Activated T-helper 1 cell treated with Interleukin-2 at 50 U/mL for 16 hours (primary cell): ENCODE data around the gene B9D1.

Experiments
- DNase-seq: peaks from one replicate; pipeline ENCODE4 v3.0.0-alpha.2; 2020; ENCODE audit warnings: low read depth

B9D1 gene

GRCh38 chr17:19338031-19338990 lies 24.2 kb downstream of the B9D1 start:
- peak; percentile 38 for DNase-seq

GRCh38 chr17:19337712-19338023 lies 24.9 kb downstream of the B9D1 start:
- no peak for DNase-seq

GRCh38 chr17:19336938-19337711 lies 25.4 kb downstream of the B9D1 start:
- no peak for DNase-seq

- no peak for DNase-seq
These were observed 26.4 kb downstream of the B9D1 start for GRCh38 chr17:19335951-19336631.

- DNase-seq, result no peak
These were observed 28.2 kb downstream of the B9D1 start for GRCh38 chr17:19334331-19334730.

- no peak for DNase-seq
These were observed 28.7 kb downstream of the B9D1 start for GRCh38 chr17:19333736-19334290.

- no peak for DNase-seq
These were observed 29.4 kb downstream of the B9D1 start for GRCh38 chr17:19333132-19333440.

GRCh38 chr17:19332371-19333131 lies 30.0 kb downstream of the B9D1 start:
- DNase-seq, result no peak

GRCh38 chr17:19331543-19332245 lies 30.8 kb downstream of the B9D1 start:
- no peak for DNase-seq

- DNase-seq, result no peak
These were observed 31.4 kb downstream of the B9D1 start for GRCh38 chr17:19331134-19331533.

- no peak for DNase-seq
These were observed 32.3 kb downstream of the B9D1 start for GRCh38 chr17:19330271-19330670.

GRCh38 chr17:19329839-19330238 lies 32.7 kb downstream of the B9D1 start:
- no peak for DNase-seq

- DNase-seq, result no peak
These were observed 33.4 kb downstream of the B9D1 start for GRCh38 chr17:19329136-19329535.

GRCh38 chr17:19328441-19329061 lies 34.0 kb downstream of the B9D1 start:
- DNase-seq, result no peak

- no peak for DNase-seq
These were observed 35.3 kb downstream of the B9D1 start for GRCh38 chr17:19327031-19327783.

- no peak for DNase-seq
These were observed 37.0 kb downstream of the B9D1 start for GRCh38 chr17:19325542-19325941.

GRCh38 chr17:19322861-19323260 lies 39.7 kb downstream of the B9D1 start:
- no peak for DNase-seq

GRCh38 chr17:19322129-19322505 lies 40.4 kb downstream of the B9D1 start:
- DNase-seq, result no peak

- DNase-seq, result no peak
These were observed 40.9 kb downstream of the B9D1 start for GRCh38 chr17:19321481-19322128.
